NK-92 treated with Interleukin-12 subunit alpha and Interleukin-12 subunit beta, amount 100 ng/mL, for 24 hours (cell line): Measurements from ENCODE around the gene KRT20.
"Not testable (repeated sequence)": the region's sequence is repeated elsewhere in the genome, so short reads cannot be mapped to it uniquely, and the experiment has no call there.

ENCODE experiments used
- DNase-seq: peaks from one replicate; lab custom pipeline; 2025; lab: John Stamatoyannopoulos, UW

Gene KRT20, protein sequence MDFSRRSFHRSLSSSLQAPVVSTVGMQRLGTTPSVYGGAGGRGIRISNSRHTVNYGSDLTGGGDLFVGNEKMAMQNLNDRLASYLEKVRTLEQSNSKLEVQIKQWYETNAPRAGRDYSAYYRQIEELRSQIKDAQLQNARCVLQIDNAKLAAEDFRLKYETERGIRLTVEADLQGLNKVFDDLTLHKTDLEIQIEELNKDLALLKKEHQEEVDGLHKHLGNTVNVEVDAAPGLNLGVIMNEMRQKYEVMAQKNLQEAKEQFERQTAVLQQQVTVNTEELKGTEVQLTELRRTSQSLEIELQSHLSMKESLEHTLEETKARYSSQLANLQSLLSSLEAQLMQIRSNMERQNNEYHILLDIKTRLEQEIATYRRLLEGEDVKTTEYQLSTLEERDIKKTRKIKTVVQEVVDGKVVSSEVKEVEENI

DNA sequence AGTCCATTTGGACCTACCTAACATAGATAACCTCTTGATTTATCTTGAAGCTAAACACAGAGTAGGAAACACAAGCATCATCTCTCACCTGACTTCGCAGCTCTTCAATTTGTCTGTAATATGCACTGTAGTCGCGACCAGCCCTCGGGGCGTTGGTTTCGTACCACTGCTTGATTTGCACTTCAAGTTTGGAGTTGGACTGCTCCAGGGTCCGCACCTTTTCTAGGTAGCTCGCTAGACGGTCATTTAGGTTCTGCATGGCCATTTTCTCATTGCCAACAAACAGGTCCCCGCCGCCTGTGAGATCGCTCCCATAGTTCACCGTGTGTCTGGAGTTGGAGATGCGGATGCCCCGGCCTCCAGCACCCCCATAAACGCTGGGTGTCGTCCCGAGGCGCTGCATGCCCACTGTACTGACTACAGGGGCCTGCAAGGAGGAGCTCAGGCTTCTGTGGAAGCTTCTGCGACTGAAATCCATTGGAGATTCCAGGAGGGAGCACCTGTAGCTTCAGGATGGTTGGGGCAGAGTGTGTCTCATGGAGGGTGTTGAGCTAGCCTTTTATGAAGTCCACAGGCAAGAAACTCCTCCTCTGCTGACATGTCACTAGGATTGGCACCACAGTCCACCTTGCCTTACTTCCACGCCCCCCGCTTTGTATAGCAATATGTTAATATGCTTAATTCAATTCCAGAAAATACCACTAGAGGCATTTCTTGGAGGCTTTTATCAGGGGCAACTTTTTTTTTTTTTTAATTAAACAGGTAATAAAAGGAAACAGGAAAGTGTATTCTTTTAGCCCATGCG, at the start of gene KRT20:
Gene KRT20 (minus strand): TSS at position 535 of the 805 bp plus-strand sequence. CDS start 57 bp downstream, at position 478.
- DNase-seq = no peak

DNA sequence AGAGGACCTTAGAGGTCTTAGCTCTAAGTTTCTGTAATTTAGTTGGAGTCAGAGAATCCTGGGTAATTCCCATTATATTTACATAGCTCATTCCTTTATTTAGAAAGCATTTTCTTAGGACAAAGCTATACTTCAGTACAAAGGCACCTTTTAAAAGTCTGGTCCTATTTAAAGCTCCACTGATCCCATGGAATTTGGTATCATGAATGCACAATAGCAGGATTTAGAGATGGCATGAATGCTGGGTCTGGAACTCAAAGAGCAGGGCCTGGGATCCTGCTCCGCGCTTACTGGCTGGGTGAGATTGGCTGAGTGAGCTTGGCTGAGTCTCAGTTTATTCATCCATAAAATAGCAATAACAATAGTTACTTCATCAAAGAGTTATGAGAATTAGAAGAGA, 47.6 kb upstream of the KRT20 start:
- DNase-seq = no peak

DNA sequence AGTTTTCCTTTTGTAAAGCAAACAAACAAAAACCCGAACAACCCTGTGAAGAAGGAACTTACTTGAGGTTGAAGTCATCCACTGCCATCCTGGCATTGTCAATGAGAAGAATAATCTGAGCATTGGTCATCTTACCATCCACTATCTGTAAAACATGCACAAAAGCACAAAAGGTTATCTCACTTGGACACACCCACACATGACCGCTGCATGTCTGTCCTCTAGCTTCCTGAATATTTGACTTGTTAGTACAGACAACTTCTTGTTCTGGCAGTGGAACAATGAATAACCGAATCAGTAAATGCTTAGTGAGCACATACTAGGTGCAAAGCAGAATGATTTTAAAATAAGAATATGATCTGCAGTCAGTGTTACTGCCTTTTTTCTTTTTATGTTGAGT, 46.3 kb upstream of the KRT20 start:
- DNase-seq = no peak

DNA sequence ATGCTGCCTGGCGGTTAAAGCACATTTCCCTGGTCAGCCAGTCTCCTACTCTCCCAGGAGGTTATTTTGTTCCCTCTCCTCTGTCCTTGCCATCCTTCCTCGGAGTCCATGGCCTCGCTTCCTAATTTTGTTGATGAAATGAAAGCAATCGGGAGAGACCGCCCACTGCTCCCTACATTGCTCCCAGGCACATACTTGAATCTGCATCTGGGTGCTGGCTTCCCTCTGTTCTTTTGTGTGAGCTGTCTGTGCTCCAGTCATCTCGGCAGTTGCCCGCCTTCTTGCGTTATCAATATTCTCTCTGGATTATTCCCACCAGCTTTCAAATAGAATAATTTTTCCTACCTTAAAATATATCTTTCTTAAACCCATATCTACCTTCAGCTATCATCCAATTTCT, 41.3 kb upstream of the KRT20 start:
- no peak for DNase-seq

DNA sequence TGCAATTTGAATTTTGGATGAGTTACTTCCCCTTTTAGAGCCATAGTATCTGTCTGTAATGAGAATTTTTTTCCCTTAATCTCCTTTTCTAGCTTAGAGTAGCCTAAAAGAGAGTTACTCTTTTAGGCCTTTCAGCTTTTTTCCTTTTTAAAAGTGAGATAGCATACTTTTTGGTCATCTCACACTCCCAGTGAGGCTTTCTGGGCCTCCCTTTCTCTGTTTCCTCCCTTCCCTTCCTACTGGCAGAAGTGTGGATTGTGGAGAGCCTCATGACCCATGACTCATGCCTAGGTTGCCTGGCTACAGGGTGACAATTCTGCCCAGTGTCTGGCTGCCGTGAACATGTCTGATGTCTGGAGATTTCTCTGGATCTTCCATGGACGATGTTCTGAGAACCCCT, 37.2 kb upstream of the KRT20 start:
- DNase-seq = no peak

DNA sequence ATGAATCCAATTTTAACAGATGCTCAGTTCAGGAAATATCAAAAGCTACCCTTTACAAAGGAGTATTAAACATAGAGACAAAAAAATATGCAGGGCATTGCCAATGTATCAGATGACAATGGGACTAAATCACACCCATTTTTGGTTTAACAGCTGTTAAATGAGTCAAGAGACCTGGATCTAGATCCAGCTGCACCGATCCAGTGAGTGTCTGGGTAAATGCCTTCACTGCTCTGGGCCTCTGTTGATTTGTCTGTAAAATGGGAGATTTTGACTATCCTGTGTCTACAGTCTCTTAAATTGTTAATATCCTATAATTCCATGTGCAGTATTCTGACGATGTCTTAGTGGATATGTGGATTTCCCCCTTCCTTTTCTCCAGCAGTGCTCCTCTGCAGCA, 36.0 kb upstream of the KRT20 start:
- no peak for DNase-seq

DNA sequence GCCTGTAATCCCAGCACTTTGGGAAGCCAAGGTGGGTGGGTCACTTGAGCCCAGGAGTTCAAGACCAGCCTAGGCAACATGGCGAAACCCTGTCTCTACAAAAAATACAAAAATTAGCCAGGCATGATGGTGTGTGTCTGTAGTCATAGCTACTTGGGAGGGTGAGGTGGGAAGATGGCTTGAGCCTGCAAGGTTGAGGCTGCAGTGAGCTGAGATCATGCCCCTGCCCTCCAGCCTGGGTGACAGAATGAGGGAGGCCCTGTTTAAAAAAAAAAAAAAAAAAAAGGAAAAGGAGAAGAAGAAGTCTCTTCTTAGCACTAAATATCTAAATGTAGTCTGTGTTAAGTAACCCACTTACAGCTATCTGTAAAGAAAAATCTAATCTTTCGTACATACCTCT, 32.1 kb upstream of the KRT20 start:
- not testable (repeated sequence) for DNase-seq

DNA sequence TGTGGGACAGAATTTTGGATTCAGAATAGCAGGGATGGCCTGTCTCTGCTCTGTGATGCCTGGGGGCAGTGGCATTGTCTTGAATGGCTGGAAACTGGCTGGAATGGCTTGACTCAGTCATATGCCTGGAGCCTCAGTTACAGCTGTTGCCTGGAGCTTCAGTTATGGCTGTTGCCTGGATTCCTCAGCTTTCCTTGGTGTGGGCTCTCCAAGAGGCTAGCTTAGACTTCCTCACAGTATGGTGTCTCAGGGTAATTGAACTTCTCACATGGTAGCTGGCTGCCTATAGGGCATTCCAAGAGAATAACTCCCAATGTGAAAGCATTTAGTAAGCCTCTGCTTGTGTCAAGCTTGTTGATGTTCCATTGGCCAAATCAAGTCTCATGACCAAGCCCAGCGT, 31.3 kb upstream of the KRT20 start:
- no peak for DNase-seq

DNA sequence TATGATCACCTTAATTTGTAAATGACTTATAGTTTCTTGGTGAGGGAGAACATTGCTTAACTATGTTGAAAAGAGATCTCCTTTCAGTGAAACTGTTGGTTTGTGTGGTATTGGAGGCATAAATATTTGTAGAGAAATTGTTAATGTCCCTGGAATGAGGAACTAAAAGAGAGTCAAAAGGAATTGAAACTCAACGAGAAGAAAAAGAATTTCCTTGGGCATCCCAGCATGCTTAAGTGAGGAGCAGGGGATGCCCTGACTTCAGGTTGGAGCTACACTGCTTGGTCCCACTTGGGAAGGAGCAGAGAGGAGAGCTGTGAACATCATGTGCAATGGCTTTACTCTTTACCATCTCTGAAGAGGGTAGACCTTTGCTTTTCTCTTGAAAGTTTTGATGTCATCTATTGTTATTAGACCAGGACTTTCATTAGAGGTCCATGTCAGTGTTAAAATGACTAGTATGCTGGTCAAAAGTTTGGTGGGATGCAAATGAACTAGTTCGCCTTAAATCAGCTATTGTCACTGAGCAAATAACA, 30.7 kb upstream of the KRT20 start:
- no peak for DNase-seq

DNA sequence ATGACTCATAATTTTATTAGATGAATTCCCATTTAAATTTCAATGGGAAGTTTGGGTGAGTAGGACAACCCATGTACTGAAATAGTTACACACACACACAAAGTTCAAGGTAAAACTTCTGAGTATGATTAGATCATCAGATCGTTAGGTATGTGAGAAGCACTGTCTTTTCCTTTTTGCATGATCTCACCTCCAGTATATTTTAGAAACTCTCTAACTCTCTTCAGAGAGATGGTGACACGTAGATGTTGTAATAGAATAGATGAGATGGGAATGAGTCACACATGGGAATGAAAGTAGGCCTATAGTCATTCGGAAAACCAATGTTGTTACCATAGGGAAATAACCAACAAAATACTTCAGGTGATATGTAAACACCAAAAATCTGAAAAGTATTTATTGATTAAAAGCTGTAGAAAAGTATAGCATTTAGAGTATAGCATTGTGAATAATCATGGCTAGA, 30.2 kb upstream of the KRT20 start:
- no peak for DNase-seq

DNA sequence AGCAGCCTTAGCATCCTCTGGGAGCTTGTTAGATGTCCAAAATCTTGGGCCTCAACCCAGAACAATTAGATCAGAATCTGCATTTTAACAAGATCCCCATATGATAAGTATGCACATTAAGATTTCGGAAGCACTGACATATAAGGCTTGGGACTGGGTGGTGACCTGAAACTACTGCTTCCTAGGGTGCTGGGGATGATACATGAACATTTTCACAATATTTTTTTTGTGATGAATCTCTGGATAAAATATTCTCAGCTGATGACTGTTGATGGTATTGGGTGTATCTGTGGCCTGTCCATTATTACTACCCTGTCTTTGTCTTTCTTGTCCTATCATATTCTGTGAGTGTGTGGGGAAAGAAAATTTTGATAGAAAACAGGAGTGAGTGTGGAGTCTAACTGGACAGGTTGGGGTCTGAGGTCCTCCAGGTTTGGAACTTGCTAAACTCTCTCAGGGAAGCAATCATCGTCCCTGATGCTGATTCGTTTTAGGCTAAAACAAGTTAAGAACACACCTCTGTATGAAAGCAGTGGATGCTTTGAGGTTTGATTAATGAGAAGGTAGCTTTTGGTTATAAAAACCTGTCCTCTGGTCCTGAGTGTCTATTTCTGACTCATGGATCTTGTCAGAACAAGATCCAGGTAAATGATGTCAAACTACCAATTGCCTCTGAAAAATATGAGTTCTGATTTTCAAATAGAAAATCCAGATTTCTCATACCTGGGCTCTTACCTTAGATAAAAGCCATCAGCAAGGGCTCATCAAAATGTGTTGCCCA, 29.2 kb upstream of the KRT20 start:
- DNase-seq = no peak

DNA sequence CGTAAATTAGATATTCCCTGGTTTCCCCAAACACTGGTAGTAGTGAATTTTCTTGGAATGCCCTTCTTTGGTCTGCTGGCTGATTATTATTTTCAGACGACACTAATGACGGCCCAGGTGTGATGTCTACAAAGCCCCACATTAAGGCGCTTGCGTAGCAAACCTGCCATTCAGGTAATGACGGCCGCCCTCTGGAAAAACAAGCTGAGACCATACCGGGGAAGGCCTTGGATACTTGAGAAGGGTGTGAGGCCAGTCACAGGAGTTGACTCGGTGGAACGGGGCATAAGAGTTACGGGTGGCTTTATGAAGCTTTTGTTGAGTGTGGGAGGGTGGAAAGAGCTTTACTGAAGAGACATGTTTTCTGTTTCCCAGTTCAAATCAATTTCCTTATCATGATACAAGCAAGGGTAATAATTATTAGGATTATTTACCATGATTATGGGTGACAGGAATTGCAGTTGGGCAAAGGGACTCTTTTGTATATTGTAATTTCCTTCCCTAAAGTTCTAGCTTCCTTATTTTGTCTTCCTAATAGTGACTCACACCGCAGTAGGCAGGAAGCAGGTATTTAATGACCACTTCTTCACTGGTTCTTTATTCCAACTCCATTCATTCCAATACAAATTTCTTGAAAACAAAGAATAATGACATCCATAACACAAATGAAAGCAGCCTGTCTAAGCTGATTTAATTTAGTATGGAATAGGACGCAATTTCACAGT, 27.6 kb upstream of the KRT20 start:
- DNase-seq = no peak

DNA sequence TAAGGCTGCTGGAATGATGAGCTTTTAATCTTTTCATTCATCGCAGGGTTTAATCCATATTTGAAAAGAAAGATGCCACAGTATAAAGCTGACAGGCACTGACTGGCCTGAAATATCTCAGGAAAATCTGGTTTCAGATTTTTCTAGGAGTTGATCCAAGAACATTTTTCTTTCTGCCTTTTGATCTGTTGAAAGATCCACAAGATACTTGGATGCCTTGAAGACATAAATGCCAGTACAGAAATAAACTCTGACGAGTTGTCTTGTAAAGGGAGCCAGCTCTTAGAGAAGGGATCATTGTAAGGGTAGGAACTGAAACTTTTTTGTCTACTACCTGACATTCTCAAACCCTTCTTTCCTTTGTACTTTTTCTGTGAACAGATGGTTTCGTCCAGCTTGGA, 25.4 kb upstream of the KRT20 start:
- no peak for DNase-seq

DNA sequence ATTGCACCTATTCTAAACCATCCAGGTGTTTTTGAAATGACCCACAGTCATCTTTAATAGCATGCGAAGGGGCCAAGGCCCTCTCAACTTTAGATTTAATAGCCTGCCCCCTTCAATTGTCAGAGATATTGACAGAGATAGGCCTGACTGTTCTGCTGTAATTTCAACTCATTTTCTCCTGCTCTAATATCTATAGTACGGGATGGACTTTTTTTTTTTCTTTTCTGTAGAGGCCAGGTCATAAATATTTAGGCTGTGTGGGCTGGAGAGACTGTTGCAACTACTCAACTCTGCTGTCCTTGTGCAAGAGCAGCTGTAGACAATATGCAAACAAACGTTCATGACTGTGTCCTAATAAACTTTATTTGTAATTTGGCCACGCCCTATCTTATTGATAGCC, 24.7 kb upstream of the KRT20 start:
- no peak for DNase-seq

DNA sequence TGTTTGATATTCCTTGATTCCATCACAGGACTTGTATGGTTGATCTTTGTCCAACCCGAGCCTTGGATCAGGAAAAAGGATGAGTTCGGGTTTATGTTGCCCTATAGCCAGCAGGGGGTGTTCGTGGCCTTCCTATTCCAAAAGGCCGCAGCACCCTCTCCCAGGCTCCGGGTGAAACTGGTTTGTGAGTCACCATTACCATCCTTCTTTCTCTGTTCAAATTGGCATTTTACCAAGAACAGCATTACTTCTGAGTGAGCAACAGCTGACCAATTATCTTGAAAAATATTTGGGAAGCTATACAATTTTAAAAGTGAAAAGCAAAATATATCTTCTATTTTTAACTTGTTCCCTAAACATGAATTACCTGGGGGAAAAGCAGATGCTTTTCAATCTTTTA, 24.3 kb upstream of the KRT20 start:
- DNase-seq = peak; percentile 27

DNA sequence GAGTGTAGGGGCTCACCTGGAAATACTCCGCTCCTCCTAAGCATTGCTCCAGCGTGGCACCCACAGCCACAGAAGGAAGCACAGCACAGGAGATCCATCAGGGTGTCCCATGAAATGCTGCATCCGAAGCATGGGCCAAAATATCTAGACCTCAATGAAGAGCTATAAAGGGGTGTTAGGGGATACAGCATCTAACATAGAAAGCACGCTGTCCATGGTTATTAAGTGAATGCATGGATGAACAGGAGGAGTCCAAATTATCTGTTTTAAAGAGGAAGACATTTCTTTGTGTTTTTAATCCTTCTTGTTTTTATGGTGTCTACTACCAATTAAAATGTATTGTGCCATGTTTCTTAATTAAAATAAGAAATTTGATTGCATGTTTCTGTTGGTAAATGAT, 21.6 kb upstream of the KRT20 start:
- DNase-seq = no peak

DNA sequence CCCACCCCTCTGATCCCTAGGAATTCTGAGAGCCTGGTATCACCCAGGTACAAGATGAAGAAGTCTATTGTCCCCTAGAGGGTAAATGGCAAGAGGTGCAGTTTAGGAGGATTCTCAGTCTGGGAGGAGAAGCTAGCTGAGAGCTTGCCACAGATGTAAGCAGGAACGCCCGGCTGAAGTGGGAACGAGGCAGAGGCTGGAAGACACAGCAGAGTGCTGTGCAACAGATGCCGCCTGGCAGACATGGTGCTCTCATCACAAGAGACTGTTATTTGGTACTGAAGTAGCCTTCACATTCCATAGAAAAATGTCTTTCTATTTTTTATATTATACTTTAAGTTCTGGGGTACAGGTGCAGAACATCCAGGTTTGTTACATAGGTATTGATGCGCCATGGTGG, 20.3 kb upstream of the KRT20 start:
- no peak for DNase-seq

DNA sequence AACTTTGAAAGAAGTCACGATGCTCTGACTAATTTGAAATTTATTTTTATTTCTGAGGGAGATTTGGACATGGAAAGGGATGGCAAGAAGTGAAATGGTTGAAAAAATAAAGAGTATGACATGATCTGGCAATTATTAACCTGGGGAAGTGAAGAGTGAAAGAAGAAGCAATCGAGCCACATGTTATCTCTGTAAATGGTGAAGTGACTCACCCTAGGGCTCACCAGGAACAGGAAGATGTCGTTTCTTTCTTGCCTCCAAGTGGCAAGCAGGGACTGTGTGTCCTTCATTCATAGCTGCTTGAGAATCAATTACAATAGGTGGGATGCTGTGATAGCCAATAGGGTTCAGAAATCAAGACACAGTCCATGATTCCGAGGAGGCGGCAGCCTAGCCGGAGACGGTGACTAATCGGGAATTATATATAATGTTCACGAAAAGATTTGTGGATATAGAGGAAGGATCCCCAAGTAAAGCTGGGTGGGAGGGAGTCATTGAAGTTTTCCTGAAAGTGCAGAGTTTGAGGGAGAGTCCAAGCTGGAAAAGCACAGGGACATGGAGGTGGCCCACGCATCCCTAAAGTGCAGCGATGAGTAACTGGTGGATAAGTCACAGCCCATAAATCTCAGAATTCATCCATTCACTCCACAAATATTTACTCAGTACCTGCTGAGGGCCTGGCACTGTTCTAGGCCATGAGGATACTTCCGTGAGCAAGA, 18.2 kb upstream of the KRT20 start:
- DNase-seq = no peak

DNA sequence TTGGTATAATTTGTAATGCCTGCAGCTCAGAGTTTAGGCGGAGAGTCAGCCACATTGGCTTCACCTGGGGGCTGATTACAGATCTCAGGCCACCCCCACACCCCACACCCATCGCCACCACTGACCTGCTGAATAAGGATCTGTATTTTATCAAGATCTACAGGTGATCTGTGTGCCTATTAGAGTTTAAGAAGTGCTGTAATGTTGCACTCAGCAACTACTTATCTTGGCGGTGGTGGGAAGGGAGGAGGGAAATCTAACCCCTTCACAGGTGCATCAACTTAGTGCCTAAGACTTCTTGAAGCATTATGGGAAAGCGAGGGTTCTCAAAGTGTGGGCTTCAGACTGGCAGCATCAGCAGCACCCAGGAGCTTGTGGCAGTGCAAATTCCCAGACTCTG, 17.5 kb upstream of the KRT20 start:
- no peak for DNase-seq

DNA sequence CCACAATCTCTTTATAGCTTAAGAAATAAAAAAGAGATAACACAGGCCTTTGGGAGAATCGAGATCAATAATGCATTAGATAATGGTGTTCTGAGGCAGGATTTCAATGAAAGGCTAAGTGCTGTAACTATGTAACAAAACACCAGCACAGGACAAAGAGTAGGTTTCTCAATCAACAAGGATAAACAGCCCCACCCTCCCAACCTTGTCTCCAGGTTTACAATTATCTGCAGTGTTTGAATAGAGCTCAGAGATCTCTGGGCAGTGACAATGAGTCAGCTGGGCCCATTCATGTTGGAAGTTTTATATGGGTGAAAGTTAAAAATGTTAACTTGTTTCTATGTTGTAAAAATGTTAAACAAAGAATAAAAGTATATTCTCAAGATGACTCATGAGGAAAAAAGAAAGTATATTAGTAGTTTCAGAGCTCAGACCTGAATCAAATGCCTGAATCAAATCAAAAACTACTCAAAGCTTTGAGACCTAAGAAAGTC, 17.0 kb upstream of the KRT20 start:
- no peak for DNase-seq
